ENCODE data around the gene PCK1.

Gene PCK1

GRCh38 chr20:57585466-57586213 lies 24.7 kb downstream of the PCK1 start:
- TF ChIP-seq CTCF (conservative IDR thresholded peaks at IDR 0.05), result no peak
- no peak overlapping the region for H3K27ac ChIP-seq

GRCh38 chr20:57586370-57586793 lies 25.5 kb downstream of the PCK1 start:
- no peak for TF ChIP-seq CTCF (conservative IDR thresholded peaks at IDR 0.05)
- H3K27ac ChIP-seq, result no peak overlapping the region

GRCh38 chr20:57586943-57587277 lies 26.0 kb downstream of the PCK1 start:
- H3K27ac ChIP-seq, result no peak overlapping the region
- no peak for TF ChIP-seq CTCF (conservative IDR thresholded peaks at IDR 0.05)

GRCh38 chr20:57587278-57587988 lies 26.5 kb downstream of the PCK1 start:
- H3K27ac ChIP-seq, result no peak overlapping the region
- no peak for TF ChIP-seq CTCF (conservative IDR thresholded peaks at IDR 0.05)

GRCh38 chr20:57587989-57588377 lies 27.1 kb downstream of the PCK1 start:
- no peak for TF ChIP-seq CTCF (conservative IDR thresholded peaks at IDR 0.05)
- H3K27ac ChIP-seq, result no peak overlapping the region

- H3K27ac ChIP-seq, result no peak overlapping the region
- no peak for TF ChIP-seq CTCF (conservative IDR thresholded peaks at IDR 0.05)
These were observed 27.7 kb downstream of the PCK1 start for GRCh38 chr20:57588596-57588995.

- no peak overlapping the region for H3K27ac ChIP-seq
- TF ChIP-seq CTCF (conservative IDR thresholded peaks at IDR 0.05), result no peak
These were observed 28.3 kb downstream of the PCK1 start for GRCh38 chr20:57589123-57589727.
